GM12864 (cell line): Measurements from ENCODE around the gene MYL4.
"Not testable (repeated sequence)": the region's sequence is repeated elsewhere in the genome, so short reads cannot be mapped to it uniquely, and the experiment has no call there.

Experiments used
- DNase-seq: peaks from one replicate; pipeline ENCODE4 v3.0.0-alpha.2; 2011; ENCODE audit warnings: low read depth
- H3K4me3 ChIP-seq: 2 replicates; pipeline ENCODE4 v1.5.1; 2011; ENCODE audit warnings: mild to moderate bottlenecking, low read depth, low read length, control low read depth
- TF ChIP-seq, protein P1 (sequence below): IDR thresholded peaks from 2 replicates; pipeline ENCODE4 v1.5.1; 2011; ENCODE audit warnings: low read depth, mild to moderate bottlenecking, moderate library complexity, low read length, control low read depth, inconsistent platforms; ENCODE audit errors: missing control alignments

Gene MYL4

DNA sequence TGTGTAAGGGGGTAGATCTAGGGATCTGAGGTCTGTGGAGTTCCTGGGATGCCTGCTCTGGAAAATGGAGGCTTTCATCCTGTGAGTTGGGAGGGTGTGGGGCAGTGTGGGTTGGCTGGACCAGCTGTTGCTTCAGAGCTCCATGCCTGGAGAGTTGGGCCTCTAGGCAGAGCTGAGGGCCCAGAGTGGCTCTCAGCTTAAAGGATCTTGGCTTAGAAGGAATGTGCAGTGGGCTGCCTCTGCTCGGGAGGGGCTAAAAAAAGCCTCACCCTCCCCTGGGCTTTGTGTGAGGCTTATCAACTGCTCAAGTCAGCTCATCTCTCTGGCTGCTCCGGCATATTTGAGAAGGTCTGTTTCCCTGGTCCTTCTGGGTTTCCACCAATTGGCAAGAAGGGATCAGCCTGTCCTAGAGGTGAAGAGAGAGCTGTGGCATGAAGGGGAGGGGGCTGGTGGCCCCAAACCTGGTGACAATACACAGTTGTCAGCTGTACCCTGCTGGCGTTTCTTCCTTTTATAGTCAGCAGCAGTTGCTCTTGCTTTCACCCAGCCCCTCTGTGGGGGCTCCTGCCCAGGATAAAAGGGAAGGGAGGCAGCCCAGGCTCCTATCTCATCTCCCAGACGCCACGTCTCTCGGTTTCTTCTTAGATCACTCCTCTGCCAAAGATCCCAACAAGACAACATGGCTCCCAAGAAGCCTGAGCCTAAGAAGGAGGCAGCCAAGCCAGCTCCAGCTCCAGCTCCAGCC lies at the start of gene MYL4:
Gene MYL4, plus strand, starts transcription at position 605 of the 745 bp plus-strand sequence. Its CDS starts 75 bp downstream, at position 680.
- TF ChIP-seq, protein P1, sequence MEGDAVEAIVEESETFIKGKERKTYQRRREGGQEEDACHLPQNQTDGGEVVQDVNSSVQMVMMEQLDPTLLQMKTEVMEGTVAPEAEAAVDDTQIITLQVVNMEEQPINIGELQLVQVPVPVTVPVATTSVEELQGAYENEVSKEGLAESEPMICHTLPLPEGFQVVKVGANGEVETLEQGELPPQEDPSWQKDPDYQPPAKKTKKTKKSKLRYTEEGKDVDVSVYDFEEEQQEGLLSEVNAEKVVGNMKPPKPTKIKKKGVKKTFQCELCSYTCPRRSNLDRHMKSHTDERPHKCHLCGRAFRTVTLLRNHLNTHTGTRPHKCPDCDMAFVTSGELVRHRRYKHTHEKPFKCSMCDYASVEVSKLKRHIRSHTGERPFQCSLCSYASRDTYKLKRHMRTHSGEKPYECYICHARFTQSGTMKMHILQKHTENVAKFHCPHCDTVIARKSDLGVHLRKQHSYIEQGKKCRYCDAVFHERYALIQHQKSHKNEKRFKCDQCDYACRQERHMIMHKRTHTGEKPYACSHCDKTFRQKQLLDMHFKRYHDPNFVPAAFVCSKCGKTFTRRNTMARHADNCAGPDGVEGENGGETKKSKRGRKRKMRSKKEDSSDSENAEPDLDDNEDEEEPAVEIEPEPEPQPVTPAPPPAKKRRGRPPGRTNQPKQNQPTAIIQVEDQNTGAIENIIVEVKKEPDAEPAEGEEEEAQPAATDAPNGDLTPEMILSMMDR, result no peak
- DNase-seq, result no peak
- H3K4me3 ChIP-seq, result no peak within 1 kb of the TSS

- H3K4me3 ChIP-seq, result no peak overlapping the region
- no peak for DNase-seq
- TF ChIP-seq, protein P1, result no peak
Observed at GRCh38 chr17:47162013-47162622, 47.0 kb upstream of the MYL4 start.

- DNase-seq, result no peak
- TF ChIP-seq, protein P1, result no peak
- no peak overlapping the region for H3K4me3 ChIP-seq
Observed at GRCh38 chr17:47164263-47164662, 44.9 kb upstream of the MYL4 start.

DNA sequence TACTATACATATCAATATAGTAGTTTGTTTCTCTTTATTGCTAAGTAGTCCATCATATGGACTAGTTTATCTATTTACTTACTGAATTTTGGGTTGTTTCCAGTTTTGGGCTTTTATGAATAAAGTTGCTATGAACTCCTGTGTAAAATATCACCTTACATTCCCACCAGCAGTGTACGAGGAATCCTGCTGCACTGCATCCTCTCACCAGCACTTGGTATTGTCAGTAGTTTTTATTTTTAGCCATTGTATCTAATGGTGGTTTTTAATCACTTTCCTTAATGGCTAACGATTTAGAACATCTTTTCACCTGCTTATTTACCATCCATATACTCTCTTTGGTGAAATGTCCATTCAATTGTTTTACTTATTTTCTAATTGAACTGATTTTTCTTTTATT lies 44.0 kb upstream of the MYL4 start:
- DNase-seq, result no peak
- TF ChIP-seq, protein P1, result no peak
- H3K4me3 ChIP-seq, result no peak overlapping the region

GRCh38 chr17:47166854-47167253 lies 42.3 kb upstream of the MYL4 start:
- not testable (repeated sequence) for H3K4me3 ChIP-seq, DNase-seq

GRCh38 chr17:47168896-47169295 lies 40.3 kb upstream of the MYL4 start:
- not testable (repeated sequence) for DNase-seq

DNA sequence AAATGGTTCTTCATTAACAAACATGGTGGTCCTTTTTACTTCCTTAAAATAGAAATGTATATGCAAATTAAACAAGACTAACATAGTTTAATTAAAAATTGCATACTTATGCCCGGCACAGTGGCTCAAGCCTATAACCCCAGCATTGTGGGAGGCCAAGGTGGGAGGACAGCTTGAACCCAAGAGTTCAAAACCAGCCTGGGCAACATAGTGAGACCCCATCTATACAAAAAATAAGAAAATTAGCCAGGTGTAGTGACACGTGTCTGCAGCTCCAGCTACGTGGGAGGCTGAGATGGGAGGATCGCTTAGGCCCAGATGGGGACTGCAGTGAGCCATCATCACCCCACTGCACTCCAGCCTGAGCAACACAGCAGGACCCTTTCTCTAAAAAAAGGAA lies 38.4 kb upstream of the MYL4 start:
- TF ChIP-seq, protein P1, result no peak
- no peak overlapping the region for H3K4me3 ChIP-seq
- no peak for DNase-seq

More at GRCh38 chr17:47168896-47169295, 40.3 kb upstream of the MYL4 start:
- not testable (repeated sequence) for H3K4me3 ChIP-seq
